GM12874 (cell line): ENCODE measurements around the gene SCUBE3.

Experiments
- TF ChIP-seq, protein P1 (sequence below): IDR thresholded peaks from 2 replicates; pipeline ENCODE4 v1.5.1; 2011; ENCODE audit warnings: low read depth, mild to moderate bottlenecking, control low read depth, low read length, moderate library complexity; ENCODE audit not compliant: insufficient read depth

SCUBE3 gene

DNA sequence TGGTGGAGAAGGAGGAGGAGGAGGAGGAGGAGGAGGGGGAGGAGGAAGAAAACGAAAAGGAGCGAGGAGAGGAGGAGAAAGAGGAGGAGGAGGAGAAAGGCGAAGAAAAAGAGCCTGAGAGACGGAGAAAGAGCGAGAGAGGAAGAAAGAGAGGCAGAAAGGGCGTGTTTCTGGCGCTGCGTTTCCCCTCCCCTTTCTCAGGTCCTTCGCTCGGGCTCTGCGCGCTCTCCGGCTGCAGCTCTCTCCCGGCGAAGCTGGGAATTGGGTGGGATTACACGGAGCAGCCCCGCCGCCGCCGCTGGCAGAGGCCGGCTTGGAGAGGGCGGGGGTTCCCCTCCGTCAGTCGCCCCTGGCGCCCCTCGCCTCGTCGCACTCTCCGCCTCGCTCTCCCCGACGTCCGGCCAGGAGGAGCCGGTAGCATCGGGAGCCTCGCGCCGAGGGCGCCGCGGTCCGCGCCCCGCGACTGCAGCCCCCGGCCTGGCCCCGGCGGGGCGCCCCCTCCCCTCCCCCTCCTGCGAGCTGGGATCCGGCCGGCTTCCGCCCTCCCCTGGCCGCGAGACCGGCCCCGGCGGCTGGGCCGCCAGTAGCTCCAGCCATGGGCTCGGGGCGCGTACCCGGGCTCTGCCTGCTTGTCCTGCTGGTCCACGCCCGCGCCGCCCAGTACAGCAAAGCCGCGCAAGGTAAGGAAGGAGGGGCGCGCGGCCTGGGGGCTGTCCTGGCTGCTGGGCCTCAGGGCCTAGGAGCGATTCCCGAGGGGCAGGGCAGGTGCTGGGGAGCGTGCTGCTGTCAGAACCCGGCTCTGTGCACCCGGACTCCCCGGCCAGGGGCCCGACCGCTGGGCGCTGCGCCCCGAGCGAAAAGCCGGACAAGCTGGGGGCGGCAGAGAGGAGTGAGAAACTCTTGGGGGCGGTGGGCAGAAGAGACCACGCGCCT is at the start of gene SCUBE3:
TSS of gene SCUBE3 (plus strand) at position 133 of the 933 bp plus-strand sequence. CDS start at position 596, 463 bp downstream.
- TF ChIP-seq, protein P1, sequence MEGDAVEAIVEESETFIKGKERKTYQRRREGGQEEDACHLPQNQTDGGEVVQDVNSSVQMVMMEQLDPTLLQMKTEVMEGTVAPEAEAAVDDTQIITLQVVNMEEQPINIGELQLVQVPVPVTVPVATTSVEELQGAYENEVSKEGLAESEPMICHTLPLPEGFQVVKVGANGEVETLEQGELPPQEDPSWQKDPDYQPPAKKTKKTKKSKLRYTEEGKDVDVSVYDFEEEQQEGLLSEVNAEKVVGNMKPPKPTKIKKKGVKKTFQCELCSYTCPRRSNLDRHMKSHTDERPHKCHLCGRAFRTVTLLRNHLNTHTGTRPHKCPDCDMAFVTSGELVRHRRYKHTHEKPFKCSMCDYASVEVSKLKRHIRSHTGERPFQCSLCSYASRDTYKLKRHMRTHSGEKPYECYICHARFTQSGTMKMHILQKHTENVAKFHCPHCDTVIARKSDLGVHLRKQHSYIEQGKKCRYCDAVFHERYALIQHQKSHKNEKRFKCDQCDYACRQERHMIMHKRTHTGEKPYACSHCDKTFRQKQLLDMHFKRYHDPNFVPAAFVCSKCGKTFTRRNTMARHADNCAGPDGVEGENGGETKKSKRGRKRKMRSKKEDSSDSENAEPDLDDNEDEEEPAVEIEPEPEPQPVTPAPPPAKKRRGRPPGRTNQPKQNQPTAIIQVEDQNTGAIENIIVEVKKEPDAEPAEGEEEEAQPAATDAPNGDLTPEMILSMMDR = no peak

DNA sequence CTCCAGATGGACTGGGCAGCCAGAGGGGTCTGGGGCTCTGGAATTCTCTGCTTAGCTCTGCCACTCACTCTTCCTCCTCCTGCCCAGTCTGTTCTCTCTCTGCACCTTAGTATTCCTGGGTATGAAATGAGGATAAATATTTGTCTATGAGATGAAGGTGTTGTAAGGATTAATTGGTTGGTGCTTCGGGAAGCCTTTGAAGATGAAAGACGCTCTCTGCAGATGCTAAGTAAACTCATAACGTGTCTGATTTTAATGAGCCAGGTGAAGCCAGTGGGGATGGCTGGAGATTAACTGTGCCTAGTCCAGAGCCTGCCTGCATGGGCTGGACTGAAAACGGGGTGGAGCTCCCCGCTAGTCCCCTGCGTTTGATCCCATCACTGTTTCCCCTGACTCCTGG is 49.5 kb upstream of the SCUBE3 start:
- TF ChIP-seq, protein P1 = no peak

DNA sequence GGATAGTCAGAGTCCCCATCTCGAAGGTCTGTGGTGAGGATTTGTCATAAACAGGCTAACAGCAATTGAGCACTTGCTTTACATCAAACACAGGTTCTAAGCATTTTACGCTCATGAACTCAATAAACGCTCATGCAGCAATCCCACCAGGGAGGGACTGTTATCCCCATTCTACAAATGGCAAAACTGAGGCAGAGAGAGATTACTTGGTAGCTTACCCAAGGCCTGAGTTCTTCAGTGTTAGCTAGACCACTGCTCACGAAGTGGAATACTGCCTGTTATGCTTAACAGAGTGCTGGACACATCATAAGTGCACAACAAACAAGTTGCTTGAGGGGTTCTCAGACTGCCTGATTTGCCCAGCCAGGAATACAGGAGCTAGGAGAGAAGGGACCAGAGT is 48.9 kb upstream of the SCUBE3 start:
- TF ChIP-seq, protein P1 = no peak

DNA sequence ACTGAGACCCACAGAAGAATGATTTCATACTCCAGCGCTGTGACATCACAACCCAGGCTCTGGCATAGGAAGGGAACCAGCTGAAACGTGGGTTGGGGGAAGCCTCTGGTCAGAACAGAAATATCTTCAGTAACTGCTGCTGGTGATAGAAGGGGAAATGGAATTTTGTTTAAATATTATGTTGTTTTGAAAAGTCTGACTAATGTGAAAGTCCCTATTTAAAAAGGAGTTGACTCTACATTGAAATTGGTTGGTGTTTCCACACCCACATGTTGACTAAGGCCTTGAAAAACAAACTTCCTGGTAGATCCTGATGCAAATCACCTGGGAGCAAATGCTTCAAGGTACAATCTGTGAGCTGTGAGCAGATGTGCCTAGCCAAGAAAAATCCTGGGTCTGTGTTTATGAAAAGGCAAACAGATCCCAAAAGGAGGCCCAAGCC is 48.1 kb upstream of the SCUBE3 start:
- TF ChIP-seq, protein P1 = no peak

GRCh38 chr6:35166116-35166515 is 47.6 kb upstream of the SCUBE3 start:
- TF ChIP-seq, protein P1 = no peak

- TF ChIP-seq, protein P1 = no peak
These were observed 47.2 kb upstream of the SCUBE3 start for GRCh38 chr6:35166520-35166919.

DNA sequence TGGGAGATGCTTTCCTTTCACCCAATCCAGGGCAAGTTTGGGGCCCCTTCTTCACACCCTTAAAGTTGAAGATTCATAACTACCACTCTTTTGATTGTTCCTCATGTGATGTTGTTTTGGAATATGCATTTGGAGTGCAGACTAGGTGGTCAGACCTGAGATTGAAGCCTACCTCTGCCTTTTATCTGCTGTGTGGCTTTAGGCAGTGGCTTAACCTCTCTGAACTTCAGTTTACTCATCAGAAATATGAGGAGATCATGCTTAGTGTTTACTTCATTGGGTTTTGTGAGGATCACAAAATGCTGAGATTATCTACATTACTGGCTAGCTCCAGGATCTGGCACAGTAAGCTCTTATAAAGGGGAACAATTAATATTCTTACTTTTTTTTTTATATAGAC is 46.3 kb upstream of the SCUBE3 start:
- TF ChIP-seq, protein P1 = no peak
